ENCODE measurements around the gene RABGEF1. TPM values are rescaled to one million over a fixed set of nuclear protein-coding genes. Genes with fewer than 3 reads are reported as not detected.
"Not testable (repeated sequence)": the region's sequence is repeated elsewhere in the genome, so short reads cannot be mapped to it uniquely, and the experiment has no call there.

Gene RABGEF1
- total RNA-seq, 2 donors from 2014 or later, result 25.3 to 27.1 TPM

DNA sequence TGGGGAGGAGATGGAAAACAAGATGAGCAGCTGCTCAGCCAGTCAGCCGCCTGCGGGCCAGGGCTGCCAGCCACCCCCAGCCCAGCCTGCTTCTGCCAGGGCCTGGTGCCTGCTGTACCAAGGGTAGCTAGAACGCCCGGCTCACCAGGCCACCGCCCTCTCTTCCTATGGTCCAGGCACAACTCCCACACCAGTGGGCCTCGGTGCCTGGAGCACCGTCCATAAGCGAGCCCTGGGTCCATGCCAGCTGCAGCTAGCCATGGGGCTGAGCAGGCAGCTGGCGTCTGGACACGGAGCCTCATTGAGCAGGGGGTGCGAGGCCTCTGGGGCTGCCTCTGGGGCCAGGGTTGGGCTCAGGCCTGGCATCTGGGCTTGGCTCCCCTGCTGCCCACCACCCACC is 8.5 kb upstream of the RABGEF1 start:
- ATAC-seq (no peak), DNase-seq (no peak)
- intact Hi-C loops (cut with DNase I, micrococcal nuclease), result no loop called here

DNA sequence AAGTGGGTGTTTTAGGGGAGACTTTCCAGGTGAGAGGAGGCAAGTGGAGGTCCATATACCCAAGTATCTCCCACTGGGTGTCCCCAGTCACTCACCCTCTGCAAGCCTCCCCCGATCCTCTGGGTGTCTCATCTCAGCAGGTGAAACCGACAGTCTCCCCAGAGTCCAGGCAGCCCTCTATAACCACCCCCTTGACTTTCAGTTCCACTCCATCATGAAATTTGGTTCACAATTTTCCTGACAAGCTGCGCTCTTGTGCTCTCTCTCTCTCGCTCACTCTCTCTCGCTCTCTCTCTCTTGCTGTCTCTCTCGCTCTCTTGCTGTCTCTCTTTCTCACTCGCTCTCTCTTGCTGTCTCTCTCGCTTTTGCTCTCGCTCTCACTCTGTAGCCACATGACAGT is 8.1 kb upstream of the RABGEF1 start:
- no peak for ATAC-seq
- intact Hi-C loops (cut with DNase I, micrococcal nuclease), result no loop called here
- no peak for DNase-seq

DNA sequence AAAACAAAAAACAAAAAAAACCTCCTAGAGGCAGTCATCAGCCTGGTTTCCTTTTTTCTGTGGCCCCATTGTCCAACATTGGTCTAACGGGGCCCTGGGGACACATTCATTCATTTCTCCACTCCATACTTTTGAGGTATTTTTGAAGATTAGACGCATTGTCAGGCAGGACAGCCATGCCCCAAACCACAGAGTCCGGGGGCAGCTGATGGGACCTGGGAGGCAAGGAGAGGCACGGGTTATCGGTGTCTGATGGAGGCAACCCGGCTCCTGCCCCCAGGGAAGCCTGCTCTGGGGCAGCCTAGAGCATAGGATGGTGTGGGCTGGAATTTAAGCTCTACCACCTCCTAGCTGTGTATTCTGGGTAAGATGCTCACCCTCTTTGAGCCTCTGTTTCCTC is 6.5 kb upstream of the RABGEF1 start:
- no peak for ATAC-seq
- no peak for DNase-seq
- intact Hi-C loops (cut with DNase I, micrococcal nuclease), result no loop called here

GRCh38 chr7:66735154-66735553 is 5.4 kb upstream of the RABGEF1 start:
- intact Hi-C loops (cut with DNase I, micrococcal nuclease), result no loop called here

DNA sequence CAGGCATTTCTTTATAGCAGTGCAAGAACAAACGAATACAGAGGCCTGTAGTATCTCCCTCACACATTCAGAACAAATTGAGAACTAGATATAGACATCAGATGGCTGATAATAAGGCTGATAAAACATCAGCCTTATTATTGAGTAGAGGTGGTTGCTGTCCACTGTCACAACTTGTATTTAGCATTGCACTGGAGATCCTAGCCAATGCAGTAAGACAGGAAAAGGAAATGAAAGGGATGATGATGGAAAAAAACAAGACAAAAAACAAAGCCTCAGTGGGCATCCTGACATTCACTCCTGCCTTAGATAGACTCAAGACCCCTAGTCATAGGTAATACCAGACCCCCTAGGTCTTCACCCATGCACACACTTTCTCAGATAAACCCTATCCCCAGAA is 4.7 kb upstream of the RABGEF1 start:
- intact Hi-C loops (cut with DNase I, micrococcal nuclease), result no loop called here
- no peak for DNase-seq
- no peak for ATAC-seq

More at GRCh38 chr7:66735154-66735553, 5.4 kb upstream of the RABGEF1 start:
- ATAC-seq (peak; percentile 88), DNase-seq (no peak)

DNA sequence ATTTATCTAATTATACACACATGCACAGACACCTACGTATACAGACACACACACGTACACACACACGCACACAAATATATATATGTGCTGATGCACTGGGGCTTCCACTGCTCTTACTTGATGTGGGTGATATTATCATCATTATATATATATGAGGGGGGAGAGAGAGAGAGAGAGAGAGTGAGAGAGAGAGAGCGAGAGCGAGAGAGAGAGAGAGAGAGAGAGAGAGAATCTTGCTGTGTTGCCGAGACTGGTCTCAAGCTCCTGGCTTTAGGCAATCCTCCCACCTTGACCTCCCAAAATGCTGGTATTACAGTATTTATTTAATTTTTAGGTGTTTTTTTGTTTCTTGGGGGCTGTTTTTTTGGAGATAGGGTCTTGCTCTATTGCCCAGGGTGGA is 3.6 kb upstream of the RABGEF1 start:
- intact Hi-C loops (cut with DNase I, micrococcal nuclease), result no loop called here
- no peak for ATAC-seq
- no peak for DNase-seq

- ATAC-seq (no peak), DNase-seq (no peak)
- intact Hi-C loops (cut with DNase I, micrococcal nuclease), result no loop called here
Measured at GRCh38 chr7:66737667-66738066, 2.9 kb upstream of the RABGEF1 start.

- DNase-seq (no peak), ATAC-seq (no peak)
- intact Hi-C loops (cut with DNase I, micrococcal nuclease), result no loop called here
Measured at GRCh38 chr7:66739477-66739876, 1.1 kb upstream of the RABGEF1 start.

DNA sequence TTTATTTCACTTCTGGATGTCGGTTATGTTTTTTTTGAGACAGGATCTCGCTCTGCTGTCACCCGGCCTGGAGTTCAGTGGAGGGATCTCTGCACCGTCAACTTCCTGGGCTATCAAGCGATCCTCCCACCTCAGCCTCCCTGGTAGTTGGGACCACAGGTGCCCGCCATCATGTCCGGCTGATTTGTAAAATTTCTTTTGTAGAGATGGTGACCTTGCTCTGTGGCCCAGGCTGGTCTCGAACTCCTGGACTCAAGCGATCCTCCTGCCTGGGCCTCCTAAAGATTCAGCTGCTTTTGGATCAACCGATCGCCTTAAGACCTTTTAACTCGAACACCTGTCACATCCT is 606 bp upstream of the RABGEF1 start:
- no peak for DNase-seq
- ATAC-seq, result peak; percentile 5
- intact Hi-C loops (cut with DNase I, micrococcal nuclease), result no loop called here

GRCh38 chr7:66740980-66741709 is 612 bp downstream of the RABGEF1 start:
- peak; percentile 54 to 65 for DNase-seq
- intact Hi-C loops (cut with DNase I, micrococcal nuclease), result not testable (repeated sequence)
- peak; percentile 41 for ATAC-seq

GRCh38 chr7:66741710-66742049 is 1.1 kb downstream of the RABGEF1 start:
- ATAC-seq (no peak), DNase-seq (peak in 1 of 2 donors; percentile 36)
- intact Hi-C loops (cut with DNase I, micrococcal nuclease), result no loop called here

DNA sequence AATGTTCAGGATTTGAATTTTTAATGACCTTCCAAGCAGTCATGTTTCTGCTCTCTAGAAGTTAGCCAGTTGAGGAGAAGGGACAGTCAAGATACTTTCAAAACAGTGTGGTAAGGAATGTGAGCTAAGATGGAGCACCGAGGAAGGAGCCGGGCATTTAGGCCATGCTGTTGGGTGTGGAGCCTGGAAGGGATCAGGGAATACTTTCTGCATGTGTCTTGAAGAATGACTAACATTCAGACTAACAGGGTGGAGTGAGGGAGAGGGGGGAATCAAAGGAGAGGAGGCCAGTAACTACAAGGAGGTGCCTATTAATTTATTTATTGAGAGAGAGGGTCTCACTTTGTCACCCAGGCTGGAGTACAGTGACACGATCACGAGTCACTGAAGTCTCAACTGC is 1.8 kb downstream of the RABGEF1 start:
- intact Hi-C loops (cut with DNase I, micrococcal nuclease); DNase-seq; ATAC-seq: not testable (repeated sequence)

- no peak for ATAC-seq
- intact Hi-C loops (cut with DNase I, micrococcal nuclease), result no loop called here
Measured at GRCh38 chr7:66743920-66744319, 3.4 kb downstream of the RABGEF1 start.

DNA sequence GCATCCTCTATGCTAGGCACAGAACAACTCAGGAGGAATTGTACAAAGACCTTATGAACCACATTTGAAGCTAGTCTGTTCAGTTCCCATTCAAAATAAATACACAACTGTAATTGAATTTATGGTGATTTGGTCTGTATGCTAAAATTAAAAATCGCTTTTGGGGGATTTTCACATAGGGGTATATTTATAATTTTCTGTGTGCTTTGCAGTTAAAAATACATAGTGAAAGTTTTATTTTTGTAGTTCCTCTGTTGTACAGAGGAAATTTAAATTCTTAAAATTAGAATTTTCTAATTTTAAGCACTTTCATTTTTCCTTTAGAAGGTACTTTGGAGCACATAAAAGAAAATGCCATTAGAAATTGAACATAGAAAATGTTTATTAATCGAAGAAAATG is 6.9 kb downstream of the RABGEF1 start:
- DNase-seq (no peak), ATAC-seq (no peak)
- intact Hi-C loops (cut with DNase I, micrococcal nuclease), result no loop called here

More at GRCh38 chr7:66743920-66744319, 3.4 kb downstream of the RABGEF1 start:
- DNase-seq, result no peak

GRCh38 chr7:66747881-66748511 is 7.5 kb downstream of the RABGEF1 start:
- DNase-seq, result no peak
- no peak for ATAC-seq
- intact Hi-C loops (cut with DNase I, micrococcal nuclease), result no loop called here

- DNase-seq, result no peak
- intact Hi-C loops (cut with DNase I, micrococcal nuclease), result no loop called here
- no peak for ATAC-seq
Measured at GRCh38 chr7:66748791-66749190, 8.3 kb downstream of the RABGEF1 start.

- intact Hi-C loops (cut with DNase I, micrococcal nuclease), result no loop called here
- no peak for ATAC-seq
Measured at GRCh38 chr7:66751945-66752344, 11.4 kb downstream of the RABGEF1 start.

DNA sequence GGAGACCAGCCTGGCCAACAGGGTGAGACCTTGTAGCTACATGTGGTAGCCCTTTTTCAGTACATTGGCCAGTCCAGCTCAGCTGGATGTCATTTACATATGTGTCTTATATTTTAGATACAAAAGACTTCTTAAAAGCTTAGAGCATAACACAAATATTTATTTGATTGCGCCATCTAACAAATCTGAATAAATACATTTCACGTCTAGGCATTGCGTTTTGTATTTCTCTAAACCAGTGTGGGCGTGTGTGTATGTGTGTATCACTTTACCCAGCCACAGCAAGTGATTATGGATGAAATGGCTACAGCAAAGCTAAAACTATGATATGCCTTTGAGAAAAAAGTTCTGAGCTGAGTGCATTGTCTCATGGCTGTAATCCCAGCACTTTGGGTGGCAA is 14.0 kb downstream of the RABGEF1 start:
- no peak for DNase-seq
- no peak for ATAC-seq
- intact Hi-C loops (cut with DNase I, micrococcal nuclease), result no loop called here

More at GRCh38 chr7:66751945-66752344, 11.4 kb downstream of the RABGEF1 start:
- no peak for DNase-seq

GRCh38 chr7:66755059-66755458 is 14.5 kb downstream of the RABGEF1 start:
- intact Hi-C loops (cut with DNase I, micrococcal nuclease); DNase-seq; ATAC-seq: not testable (repeated sequence)

GRCh38 chr7:66756227-66756626 is 15.7 kb downstream of the RABGEF1 start:
- DNase-seq; ATAC-seq; intact Hi-C loops (cut with DNase I, micrococcal nuclease): not testable (repeated sequence)

GRCh38 chr7:66756889-66757288 is 16.4 kb downstream of the RABGEF1 start:
- DNase-seq, result no peak
- no peak for ATAC-seq
- intact Hi-C loops (cut with DNase I, micrococcal nuclease), result no loop called here
